DMS 273 treated with DMSO at 0.1 percent for 48 hours (cell line): ENCODE measurements around the gene VSIG1.
A peak's percentile ranks its signal among the peaks of the same experiment; 100 is the strongest.

Source experiments
- DNase-seq: peaks from one replicate; lab custom pipeline; 2025; lab: John Stamatoyannopoulos, UW

Gene VSIG1

DNA sequence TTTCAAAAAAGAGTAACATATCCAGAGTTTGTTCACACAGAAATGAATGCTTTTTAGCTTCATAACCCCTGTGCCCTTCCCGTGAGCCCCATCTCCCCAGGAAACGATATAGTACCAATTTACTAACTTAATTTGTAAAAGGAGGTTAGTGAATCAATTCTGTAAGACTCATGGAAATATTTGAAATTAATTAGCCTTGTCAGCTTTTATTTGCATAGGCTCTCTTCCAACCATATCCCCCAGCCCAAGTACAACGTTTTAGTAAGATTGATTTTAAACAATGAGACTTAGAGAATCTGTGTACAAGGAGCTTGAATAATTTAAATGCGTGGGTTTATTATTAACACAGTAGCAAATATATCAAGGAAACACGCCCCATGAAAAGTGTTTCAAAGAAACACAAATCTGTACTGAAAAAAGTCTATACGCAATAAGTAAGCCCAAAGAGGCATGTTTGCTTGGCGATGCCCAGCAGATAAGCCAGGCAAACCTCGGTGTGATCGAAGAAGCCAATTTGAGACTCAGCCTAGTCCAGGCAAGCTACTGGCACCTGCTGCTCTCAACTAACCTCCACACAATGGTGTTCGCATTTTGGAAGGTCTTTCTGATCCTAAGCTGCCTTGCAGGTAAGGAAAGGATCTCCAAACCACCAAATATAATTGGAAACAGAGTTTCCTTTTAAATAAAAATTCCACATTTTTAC, at the start of gene VSIG1:
Gene VSIG1 (plus strand): TSS at position 512 of the 703 bp plus-strand sequence. CDS start 66 bp downstream, at position 578.
- no peak for DNase-seq

DNA sequence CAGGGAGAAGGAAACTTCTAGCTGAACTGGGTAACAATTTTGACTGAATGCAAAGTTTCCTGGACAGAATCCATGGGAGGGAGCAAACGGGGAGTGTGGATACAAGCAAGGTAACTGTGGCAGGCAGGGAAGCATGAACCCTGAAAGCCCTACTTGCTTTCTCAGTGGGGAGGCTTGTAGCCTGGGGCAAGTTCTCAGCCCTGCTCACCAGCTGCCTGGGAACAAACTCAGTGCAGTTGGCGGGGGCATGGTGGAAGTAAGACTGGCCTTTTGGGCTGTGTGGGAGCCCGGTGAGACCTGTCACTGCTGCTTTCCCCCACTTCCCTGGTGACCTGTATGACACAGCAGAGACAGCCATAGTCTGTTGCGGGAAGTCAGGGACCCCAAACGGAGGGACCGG, 48.7 kb upstream of the VSIG1 start:
- DNase-seq: no peak

DNA sequence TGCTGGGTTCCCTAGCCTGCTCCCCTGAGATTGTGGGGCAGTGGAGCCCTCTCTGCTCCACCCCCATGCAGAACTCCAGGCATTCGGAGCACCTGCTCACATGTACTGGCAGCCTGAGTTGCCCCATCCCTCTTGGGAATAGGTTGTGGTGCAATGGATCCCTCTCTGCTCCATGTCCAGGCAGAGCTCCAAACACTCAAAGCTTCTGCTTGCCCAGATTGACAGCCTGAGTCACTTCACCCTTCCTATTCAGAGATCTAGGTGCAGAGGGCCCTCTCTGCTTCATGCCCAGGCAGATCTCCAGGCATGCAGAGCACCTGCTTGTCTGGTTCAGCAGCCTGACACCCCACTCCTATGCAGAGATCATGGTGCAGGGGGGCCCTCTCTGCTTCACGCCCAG, 44.1 kb upstream of the VSIG1 start:
- no peak for DNase-seq

DNA sequence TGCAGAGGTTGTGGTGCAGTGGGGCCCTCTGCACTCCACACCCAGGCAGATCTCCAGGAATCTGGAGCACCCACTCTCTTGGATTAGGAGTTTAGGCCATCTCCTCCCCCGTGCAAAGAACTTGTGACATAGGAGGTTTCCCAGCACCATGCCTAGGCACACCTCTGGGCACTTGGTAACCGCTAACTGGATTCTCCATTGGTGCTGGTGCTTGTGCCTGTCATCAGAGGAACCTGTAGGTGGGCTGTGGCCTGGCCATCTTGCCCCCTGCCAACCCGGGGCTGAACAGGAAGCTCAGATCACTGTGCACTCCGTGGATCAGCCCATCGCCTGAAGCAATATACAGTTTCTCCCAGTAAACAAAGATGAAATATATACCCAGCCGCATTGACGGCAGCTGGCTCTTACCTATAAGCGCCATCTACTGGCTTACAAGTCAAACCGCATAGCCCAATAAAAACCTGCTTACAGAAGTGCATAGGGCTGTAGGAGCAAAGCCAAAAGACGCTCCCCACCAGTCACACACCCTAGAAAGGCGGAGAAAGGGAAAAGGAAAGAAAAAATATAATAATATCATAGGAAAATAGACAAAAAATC, 43.5 kb upstream of the VSIG1 start:
- DNase-seq: peak; percentile 41

DNA sequence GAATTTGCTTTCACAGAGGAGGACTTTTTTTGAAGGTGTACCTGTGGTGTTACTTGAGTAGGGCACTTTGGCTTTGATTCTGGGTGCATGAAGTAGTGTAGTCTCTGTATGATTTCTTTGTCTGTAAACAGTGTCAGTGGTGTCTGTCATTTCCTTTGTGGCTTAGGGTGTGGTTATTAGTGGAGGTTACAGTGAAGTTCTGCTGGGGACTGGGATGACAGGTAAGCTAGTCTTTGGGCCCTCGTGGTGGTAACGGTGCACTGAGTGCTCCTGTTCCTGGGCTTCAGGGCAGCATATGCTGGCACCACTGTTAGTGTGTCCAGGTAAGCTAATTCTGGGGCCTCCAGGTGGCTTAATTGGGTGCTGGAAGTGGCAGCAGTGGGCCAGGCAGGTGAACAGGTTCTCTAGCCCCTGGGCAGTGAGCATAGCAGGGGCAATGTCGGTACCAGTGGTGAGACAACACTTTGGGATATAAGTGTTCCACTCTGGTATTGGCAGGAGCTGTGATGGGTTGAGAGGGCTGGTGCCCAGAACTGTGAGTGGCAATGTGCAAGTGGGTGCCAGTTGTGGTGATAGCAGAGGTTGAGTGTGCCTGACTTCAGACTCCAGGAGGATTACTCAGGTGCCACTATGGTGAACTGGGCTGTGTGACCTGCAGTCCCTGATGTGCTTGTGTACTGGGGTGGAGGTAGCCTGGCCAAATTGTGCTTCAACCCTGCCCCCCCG, 26.0 kb upstream of the VSIG1 start:
- no peak for DNase-seq

DNA sequence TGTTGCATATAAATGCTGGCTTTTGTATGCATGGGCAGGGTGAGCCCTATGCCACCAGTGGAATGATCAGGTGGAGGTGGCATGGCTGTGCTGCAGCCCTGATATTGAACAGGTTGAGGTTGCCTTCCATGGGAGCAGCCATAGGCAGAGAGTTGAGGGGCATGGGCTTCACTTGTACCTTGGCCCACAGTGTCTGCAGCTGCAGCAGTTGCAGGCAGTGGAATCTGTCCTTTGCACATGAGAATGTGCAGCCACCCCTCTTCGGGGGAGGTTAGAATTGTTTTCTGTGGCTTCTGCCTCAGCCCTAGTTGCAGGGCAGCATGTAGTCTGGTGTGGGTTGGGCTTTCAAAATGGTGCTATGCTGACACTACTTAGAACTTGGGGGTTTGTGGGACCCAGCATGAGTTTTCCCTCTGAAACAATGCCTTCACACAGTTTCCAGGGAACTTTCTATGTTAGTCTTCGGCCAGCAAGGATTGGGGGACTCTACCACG, 25.4 kb upstream of the VSIG1 start:
- no peak for DNase-seq

DNA sequence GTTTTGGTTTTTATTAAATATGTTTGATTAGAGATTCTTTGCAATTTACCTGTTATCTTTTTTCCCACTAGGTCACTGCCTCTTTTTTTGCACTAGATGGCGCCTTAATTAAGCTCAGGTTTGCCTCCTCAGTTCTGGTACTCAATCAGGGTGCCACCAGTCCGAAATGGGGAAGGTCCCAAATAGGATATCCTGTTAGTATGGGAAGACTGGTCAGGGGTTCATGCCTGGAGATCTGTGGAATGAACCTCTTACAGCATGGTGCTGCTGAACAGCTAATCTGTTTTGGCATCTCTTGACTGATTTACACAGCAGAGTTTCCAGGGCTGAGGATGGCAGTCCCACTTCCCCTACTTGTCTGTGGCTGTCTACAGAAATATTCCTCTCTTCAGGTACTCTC, 24.2 kb upstream of the VSIG1 start:
- no peak for DNase-seq

DNA sequence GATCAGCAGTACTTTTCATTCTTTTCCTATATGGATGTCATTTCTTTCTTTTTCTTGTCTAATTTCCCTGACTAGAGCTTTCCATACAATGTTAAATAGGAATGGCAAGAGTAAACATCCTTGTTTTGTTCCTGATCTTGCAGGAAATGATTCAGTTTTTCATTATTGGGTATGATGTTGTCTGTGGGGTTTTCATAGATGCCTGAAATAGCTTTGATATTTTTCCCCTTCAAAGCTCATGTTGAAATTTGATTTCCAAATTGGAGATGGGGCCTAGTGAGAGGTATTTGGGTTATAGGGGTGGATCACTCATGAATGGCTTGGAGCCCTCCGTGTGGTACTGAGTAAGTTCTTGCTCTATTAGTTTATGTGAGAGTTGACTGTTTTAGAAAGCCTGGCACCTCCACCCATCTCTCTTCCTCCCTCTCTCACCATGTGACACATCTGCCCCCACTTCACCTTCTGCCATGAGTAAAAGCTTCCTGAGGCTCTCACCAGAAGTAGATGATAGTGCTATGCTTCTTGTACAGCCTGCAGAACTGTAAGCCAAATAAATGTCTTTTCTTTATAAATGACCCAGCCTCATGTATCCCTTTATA, 22.3 kb upstream of the VSIG1 start:
- no peak for DNase-seq

DNA sequence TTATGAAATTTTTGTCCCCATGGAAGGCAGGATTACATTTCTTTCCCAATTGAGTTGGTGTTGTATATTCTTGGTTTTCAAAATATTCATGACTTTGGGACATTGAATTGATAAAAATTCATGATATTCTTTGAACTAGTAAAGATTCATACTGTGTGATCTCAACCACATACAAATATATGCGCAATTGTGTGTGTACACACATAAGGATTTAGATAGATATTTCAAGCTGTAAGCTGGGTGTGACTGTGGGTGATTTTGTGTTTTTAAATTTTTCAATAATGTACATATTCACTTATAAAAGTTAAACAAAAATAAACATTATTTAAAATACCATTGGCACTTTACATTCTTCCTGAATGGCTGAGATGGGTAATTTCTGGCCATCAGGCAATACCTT, 19.5 kb upstream of the VSIG1 start:
- DNase-seq: no peak

DNA sequence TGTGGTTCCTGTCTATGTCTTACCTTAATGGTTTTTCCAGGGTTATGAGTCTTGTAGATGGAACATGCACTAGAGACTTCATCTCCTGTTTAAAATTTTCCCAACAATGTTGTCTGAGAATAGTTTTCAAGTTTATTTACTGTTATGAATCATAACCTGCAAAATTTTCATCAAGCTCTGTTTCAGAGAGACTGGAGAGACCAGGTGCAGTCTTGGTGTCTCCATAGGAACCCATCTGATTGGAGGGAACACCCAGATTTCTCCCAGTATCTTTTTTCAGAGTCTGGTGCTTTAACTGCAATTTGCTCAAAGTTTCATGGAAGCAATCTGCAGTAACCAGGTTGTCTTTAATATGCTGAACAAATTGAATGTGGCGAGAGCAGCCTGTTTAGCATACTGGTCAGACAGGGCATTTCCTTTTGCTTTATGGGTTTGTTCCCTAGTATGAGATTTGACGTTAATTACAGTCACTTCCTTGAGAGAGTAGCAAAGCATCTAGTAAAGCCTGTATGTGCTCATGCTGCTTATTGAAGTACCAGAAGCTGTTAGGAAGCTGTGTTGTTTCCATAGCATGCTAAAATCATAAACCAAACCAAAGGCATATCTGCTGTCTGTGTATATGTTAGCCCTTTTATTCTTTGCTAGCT, 18.8 kb upstream of the VSIG1 start:
- no peak for DNase-seq

DNA sequence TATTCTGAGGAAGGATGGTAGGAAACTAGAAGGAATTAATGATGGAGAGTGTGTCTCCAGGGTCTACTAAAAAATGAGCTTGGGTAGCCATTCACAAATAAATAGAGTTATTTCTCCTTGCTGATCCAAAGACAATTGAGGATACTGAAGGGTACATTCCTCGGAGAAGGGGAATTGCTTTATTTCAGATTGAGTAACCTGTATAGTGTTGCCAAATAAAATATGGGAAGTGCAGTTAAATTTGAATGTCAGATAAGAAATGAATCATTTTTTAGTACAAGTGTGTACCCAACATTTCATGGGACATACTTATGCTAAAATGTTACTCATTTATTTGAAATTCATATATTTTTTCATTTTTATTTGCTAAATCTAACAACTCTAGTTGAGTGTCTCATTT, 16.0 kb upstream of the VSIG1 start:
- no peak for DNase-seq

DNA sequence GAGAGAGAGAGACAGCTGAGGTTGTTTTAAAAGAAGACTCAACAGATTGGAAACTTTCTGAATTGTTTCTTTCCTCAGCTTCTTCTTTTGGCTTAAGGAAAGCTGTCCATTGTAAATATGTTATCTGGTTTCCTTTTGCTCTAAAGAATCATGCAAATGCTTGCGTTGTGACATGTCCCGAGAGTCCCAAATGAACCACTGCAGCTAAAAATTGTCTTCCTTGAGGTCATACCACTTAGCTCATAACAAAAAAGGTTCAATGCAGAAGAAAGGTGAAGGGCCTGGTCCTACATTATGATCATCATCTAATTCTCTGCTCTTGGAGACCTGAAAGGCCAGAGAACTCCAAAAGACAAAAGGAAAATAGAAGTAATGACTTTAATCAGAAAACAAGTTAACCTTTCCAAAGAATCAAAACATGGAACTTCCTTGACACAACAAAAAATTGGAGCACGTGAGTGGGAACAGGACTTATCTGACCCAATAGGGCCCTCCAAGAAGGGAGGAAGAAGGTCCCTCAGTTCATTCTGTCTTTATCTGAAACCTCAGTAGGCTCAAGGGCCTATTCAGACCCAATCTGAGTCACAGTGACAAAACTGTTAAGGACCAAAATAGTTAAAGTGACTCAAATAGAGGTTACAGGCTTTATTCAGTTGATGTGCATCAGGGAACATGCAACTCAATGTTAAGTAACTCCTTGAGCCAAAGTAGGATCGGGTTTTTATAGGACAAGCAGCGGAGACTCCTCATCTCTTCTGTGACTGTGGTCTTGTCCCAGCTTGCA, 14.7 kb upstream of the VSIG1 start:
- DNase-seq: no peak

DNA sequence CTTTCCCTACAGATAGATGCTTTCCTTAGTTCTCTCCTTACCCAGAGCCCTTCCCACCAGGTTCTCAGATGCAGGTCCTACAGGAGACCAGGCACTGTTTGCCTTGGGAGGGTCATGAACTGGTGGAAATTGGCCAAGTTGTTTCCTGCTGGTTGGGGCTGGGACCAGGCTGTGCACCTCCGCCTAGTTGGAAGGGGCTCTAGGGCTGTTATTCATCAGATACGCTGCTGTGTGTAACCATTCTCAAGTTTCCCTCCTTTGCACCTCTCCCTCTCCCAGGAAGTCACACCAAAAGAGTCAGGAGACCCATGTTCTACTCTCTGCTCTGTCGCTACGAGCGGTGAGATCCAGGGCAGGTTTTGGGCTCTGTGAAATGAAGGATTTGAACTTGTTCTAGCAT, 11.9 kb upstream of the VSIG1 start:
- no peak for DNase-seq

DNA sequence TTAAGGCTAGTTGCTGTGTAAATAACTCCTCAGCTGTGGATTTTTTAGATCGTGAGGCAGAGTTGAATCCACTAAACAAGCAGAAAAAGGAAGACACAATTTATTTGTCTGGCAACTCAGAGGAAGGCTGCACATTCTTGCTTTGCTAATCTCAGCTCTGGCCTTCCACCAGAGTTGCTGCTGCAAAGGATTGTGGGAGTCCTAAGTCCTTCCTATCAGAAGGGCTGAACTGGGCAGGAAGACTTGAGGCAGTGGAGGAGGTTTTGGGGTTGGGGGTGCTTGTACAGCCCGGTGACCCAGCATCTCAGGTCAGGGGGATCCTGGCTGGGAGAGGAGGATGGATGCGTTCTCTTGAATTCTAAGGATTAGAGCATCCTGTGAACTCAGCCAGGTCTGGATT, 11.0 kb upstream of the VSIG1 start:
- DNase-seq: no peak

DNA sequence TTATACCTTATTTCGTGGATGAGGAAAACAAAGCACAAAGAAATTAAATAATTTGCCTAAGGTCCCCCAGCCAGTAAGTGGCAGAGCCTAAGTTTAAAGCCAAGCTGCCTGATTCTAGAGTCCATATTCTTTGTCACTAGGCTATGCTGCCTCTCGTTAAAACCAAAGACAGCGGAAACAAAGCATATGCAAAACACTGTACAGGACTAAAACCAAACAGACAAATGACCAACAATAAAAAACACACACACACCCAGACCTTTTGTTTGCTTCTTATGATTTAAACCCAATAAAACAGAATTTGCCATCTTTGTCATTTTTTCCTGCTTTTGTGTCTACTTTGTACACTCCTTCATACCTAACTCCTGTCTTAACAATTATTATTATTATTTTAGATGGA, 10.1 kb upstream of the VSIG1 start:
- no peak for DNase-seq

DNA sequence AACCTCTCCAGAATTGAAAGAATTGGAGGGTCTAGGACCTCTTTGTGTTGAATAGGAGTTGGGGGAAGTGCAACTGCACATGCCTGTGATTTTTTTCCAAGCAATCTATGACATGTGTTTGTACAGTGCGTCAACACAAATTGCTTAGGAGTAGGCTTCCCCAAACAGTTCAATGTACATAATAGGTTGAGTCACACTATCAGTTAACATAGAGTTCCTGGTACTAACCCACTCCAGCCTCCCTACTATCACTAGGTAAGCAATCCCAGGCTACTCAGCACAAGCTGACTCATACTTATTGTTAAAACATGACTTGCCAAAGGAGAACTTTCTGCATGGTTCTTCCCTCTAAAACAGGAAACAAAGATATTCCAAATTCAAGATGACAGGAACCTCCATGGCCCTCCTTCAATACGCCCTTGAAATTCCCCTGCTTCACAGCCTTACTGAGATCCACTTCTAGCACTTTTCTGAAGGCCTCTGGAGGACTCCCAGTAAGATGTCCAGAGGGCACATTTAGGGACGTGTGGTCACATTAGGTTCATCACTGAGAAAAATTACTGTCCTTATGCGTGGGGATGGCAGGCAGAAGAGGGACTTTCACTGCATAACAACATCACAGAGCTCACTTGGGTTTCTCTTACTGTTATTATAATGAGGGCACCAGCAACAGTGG, 8.4 kb upstream of the VSIG1 start:
- no peak for DNase-seq

DNA sequence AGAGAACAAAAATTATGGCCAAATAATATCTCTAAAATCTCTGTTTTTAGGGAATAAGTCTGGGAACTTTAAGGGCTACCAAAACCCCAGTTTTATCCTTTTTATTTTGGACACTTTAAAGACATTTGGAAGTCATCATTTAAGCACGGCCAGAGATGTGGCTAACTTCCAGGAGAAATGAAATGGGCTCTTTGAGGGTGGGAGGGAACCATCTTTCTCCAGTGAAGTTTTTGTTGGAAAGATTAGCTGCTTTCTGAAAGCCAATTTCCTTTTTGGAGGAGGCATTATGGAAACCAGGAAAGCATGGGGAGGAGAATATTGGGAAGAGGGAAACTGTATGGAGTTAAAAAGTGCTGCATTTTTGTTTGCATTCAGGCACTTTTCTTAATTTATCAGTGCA, 4.8 kb downstream of the VSIG1 start:
- DNase-seq: no peak

DNA sequence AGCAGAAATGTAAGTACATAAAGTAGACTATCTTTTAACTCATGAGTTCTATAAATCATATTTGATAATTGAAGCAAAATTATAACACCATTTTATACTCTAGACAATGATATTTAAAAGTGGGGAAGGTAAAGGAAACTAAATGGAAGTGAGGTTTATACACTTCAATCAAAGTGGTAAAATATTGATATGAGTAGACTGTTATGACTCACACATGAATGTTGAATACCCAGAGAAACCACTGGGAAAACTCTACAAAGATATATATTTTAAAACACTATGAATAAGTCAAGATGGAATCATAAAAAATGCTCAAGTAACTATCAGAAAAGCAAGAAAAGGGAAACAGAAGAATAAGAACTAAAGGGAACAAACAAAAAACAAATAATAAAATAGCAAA, 8.4 kb downstream of the VSIG1 start:
- DNase-seq: no peak

DNA sequence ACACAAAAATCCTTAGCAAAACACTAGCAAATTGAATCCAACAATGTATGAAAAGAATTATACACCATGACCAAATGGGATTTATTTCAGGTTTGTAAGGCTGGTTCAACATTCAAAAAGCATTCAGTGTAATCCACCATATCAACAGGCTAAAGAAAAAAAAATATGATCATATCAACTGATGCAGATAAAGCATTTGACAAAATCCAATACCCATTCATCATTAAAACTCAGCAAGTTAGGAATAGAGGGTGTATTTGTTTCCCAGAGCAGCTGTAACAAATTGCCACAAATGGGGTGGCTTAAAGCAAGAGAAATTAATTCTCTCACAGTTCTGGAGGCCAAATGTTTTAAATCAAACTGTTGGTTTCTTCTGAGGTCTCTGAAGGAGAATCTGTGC, 10.7 kb downstream of the VSIG1 start:
- no peak for DNase-seq

DNA sequence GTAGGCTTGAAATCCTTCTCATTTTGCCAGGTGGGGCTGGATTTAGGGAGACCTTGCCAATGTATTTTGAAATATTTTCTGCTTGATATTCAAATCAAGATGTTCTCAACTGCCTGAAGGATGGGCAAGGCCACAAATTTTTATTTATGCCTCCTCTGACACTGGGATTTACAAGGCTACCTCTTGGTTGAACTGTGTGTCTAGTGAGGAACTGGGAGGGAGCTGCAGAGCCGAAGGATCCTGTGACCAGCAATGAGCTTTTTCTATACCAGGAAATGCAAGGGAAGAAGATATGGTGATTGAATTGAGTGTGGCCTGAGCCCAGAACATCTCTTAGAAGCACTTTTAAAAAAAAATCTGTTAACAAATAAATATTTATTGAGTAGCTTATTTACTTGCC, 14.9 kb downstream of the VSIG1 start:
- no peak for DNase-seq

DNA sequence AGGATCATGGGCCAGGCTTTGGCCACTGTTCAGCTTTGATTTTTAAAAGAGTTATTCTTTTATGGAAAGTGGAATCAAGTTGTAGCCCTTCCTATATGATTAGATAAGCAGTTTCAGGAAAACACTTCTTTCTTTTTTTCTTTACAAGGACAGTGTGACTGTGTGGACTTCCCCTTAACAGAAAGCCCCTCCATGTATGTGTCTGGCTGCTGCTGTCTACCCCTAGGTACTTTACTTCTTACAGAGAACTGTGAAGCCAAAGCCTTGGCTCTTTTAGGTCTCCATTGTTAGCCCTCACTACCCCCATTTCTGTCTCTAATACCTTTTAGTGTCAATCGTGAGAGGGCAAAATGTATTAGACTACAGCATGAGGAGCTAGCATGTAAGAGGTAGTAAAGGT, 19.1 kb downstream of the VSIG1 start:
- no peak for DNase-seq
